SK-N-MC (cell line): Measurements from ENCODE around the gene TTN.

Experiments used
- EZH2 ChIP-seq: fragments of 200-600 bp; sonication (generic); IDR thresholded peaks from one replicate; pipeline ENCODE4 v1.6.1; 2017; ENCODE audit warnings: antibody characterized with exemption
- POLR2AphosphoS5 ChIP-seq: IDR thresholded peaks from 2 replicates; pipeline ENCODE4 v1.6.1; 2012; ENCODE audit warnings: mild to moderate bottlenecking, low read depth, low read length, borderline replicate concordance

GRCh38 chr2:178855151-178855550 is 47.9 kb upstream of the TTN start:
- no peak for TF ChIP-seq POLR2AphosphoS5
- TF ChIP-seq EZH2 = no peak
